Measurements from ENCODE around the gene RAB5B.
"Not testable (repeated sequence)": the region's sequence is repeated elsewhere in the genome, so short reads cannot be mapped to it uniquely, and the experiment has no call there.

Gene RAB5B

DNA sequence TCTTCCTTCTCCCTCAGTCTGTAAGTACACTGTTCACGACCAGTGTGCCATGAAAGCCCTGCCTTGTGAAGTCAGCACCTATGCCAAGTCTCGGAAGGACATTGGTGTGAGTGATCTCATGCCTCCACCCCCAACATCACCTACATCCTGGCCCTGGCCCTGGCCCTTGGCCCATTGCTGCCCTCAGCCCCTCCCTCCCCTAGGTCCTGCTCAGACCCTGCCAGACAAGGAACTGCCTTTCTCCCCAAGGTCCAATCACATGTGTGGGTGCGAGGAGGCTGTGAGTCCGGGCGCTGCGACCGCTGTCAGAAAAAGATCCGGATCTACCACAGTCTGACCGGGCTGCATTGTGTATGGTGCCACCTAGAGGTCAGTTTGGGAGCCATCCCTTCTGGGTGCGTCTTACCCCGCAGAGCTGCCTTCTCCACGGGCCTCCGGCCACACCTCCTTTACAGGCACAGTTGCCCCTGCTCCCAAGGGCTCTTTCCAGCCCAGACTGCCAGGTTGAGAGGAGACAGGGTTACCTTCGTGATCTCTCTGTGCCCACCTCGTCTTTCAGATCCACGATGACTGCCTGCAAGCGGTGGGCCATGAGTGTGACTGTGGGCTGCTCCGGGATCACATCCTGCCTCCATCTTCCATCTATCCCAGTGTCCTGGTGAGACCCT lies 33.7 kb upstream of the RAB5B start:
- peak; percentile 86 for DNase-seq (ENCODE audit: low spot score)

- no peak for DNase-seq (ENCODE audit: low spot score)
Observed at GRCh38 chr12:55942055-55942454, 31.8 kb upstream of the RAB5B start.

GRCh38 chr12:55942577-55943136 lies 31.2 kb upstream of the RAB5B start:
- DNase-seq (ENCODE audit: low spot score) = no peak

GRCh38 chr12:55946553-55946952 lies 27.3 kb upstream of the RAB5B start:
- no peak for DNase-seq (ENCODE audit: low spot score)

GRCh38 chr12:55955344-55955743 lies 18.5 kb upstream of the RAB5B start:
- no peak for DNase-seq (ENCODE audit: low spot score)

DNA sequence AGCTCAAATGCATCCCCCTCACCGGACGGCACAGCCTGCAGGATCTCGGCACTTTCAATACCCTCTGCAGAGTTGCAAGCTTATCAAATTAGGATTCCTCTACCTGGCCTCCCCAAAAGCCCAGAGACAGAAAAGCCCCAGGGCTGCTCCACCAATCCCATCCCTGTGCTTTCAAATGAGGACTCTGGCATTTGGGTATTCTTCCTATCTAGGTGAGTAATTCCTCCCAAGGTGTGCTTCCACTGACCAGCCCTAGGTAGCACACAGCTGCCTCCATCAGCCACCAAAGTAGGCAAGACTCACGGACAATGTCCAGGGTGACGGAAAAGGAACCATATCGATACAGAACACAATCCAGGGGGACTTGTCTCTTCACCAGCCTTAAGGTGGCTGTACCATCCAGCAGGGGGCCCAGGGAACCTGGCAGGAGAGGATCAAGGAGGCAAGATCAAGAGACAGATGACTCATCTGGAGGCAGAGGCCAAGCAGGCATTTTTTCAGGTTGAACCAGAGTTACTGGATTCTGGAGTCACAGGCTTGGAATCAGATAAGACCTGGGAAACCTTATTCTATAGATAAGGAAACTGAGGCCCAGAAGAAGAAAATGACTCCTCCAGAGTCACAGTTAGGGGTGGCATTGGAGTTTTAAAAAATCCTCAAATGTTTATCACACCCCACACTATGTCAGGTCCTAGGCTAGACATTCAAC lies 17.9 kb upstream of the RAB5B start:
- peak; percentile 92 for DNase-seq (ENCODE audit: low spot score)

GRCh38 chr12:55957106-55957859 lies 16.6 kb upstream of the RAB5B start:
- DNase-seq (ENCODE audit: low spot score) = peak; percentile 65

DNA sequence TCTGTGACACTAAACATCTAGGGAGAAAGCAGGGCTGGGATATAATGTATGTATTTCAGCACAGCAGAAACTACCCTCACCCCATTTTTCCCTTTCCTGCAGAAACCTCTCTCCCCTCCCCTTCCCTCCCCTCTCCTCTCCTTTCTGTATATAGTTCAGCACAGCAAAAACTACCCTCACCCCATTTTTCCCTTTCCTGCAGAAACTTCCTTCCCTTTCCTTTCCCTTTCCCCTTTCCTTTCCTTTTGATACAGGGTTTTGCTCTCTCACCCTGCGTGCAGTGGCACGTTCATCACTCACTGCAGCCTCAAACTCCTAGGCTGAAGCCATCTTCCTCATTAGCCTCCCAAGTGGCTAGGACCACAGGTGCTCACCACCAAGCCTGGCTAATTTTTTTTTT lies 10.1 kb upstream of the RAB5B start:
- DNase-seq (ENCODE audit: low spot score) = no peak

DNA sequence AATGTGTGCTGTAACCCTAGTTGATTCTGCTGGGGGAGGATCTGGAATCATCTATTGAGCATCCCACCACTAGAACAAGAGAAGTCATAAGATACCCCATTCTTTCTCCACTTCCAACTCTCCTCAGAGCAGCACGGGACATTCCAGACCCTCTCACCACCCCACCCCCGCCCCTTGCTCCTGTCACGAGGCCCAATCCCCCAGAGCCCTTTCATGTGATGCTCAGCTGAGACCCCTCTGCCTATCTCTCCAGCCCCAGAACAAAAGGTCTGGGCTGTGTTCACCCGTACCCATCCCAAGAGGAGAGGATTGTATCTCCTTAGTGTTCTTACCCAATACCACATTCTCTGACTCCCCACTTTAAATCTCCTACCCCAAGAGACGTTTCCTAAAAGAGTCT lies 8.6 kb upstream of the RAB5B start:
- DNase-seq (ENCODE audit: low spot score) = no peak

DNA sequence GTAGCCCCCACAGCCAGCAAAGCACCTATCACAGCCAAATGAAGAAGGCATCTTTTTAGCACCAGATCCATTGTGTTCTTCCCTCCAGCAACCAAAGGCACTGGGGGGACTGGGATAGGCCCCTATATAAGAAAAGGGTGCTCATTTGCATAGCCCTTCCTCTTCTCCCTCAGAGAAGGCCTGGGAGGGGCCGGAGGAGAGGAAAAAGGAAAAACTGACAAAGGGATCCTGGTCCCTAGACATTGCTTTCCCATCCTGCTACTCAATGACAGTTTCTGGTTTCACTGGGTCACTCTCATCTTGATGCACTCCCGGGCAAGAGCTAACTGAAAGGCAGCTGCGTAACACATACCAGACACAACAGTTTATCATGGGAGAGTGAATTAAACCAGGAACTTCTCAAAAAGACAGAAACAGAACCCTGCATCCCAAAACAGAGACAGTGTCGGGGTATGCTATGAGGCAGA lies 7.9 kb upstream of the RAB5B start, which contains the start of gene PMEL:
TSS of gene PMEL (minus strand) at position 102 of the 467 bp plus-strand sequence. CDS start at position 71, 31 bp downstream.
- no peak for DNase-seq (ENCODE audit: low spot score)

DNA sequence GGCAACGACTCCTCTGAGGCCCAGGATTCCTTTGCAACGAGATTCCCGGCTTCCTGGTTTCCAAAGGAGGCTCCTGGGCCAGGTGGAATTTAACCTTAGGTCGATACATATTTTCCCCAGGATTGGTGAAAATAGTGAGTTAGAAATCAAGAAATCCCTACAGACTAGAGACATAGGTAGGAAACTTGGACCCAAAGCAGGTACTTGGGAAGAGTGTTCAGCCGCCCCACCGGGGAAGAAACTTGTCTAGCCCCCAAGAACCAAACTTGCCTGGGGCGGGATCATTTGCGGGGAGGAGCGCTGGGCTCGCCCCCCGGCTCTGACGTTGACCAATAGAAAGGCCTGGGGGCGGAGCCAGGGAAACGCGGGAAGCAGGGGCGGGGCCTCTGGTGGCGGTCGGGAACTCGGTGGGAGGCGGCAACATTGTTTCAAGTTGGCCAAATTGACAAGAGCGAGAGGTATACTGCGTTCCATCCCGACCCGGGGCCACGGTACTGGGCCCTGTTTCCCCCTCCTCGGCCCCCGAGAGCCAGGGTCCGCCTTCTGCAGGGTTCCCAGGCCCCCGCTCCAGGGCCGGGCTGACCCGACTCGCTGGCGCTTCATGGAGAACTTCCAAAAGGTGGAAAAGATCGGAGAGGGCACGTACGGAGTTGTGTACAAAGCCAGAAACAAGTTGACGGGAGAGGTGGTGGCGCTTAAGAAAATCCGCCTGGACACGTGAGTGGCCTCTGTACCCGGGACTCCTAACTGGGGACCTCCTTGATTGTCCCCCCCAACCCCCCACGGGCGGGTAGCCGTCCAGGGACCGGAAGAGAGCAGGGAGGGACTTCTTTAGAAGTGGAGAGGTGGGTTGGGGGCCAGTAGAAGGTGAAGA lies 7.2 kb upstream of the RAB5B start, which contains the start of gene CDK2:
TSS of gene CDK2 (plus strand) at position 423 of the 874 bp plus-strand sequence. CDS start at position 602, 179 bp downstream.
- DNase-seq (ENCODE audit: low spot score) = peak; percentile 95

- DNase-seq (ENCODE audit: low spot score) = no peak
Observed at GRCh38 chr12:55969356-55969755, 4.5 kb upstream of the RAB5B start.

DNA sequence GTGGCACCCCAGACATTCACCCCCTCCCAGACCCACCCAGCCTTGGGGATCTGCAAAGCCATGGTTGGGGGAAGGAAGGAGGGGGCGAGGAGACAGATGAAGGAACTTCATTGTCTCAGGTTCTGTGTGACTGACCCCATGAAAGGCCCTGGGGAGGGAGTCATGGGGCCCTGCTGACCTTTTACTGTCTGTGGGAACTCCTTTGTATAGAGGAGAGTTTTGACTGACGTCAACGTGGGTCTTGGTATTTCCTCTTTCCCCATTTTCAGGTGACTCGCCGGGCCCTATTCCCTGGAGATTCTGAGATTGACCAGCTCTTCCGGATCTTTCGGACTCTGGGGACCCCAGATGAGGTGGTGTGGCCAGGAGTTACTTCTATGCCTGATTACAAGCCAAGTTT lies 3.1 kb upstream of the RAB5B start:
- DNase-seq (ENCODE audit: low spot score) = no peak

GRCh38 chr12:55972042-55972441 lies 1.8 kb upstream of the RAB5B start:
- DNase-seq (ENCODE audit: low spot score) = peak; percentile 66

- no peak for DNase-seq (ENCODE audit: low spot score)
Observed at GRCh38 chr12:55972456-55972855, 1.4 kb upstream of the RAB5B start.

DNA sequence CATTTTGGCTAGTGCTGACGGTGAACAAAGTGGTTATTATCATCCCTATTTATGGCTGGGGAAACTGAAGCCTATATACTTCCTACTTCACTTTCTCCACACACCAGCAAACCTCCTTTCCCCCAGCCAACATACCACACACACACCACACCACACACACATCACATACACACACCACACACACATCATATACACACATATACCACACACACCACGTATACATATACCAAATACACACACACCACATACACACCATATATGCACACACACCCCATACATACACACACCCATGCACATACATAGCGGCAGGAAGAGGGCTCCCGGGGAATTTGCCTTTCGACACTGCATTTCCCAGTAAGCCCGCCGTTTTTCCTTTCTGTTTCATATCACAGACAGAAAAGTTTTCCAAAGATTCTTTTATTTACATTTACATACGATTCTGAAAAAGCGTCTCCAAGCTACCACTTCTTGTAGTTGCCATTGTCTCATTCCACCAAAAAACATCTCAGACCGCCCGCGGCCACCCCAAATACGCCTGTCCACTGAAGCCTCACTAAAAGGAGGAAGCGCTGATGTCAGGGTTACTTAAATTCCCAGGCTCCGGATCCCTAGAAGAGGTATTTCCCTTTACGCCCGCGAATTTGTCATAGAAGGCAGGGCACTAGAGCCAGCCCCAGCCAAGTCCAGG lies 823 bp upstream of the RAB5B start:
- no peak for DNase-seq (ENCODE audit: low spot score)

GRCh38 chr12:55974308-55974730 lies 441 bp downstream of the RAB5B start:
- DNase-seq (ENCODE audit: low spot score) = peak; percentile 38

DNA sequence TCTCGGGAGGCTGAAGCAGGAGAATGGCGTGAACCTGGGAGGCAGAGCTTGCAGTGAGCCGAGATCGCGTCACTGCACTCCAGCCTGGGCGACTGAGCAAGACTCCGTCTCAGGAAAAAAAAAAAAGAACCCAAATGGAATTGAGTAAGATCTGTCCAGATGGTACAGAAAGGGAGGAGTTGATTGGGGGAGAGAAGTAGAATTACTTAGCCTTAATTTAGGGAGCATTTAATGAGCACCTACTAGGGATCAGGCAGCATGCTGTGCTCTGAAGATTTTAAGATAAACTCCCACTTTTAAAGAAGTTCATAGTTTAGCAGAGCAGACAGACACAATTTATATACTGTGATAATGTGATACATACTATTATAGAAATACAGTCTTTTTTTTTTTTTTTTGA lies 4.5 kb downstream of the RAB5B start:
- DNase-seq (ENCODE audit: low spot score) = no peak

GRCh38 chr12:55979069-55979468 lies 5.2 kb downstream of the RAB5B start:
- no peak for DNase-seq (ENCODE audit: low spot score)

GRCh38 chr12:55981882-55982281 lies 8.0 kb downstream of the RAB5B start:
- DNase-seq (ENCODE audit: low spot score) = not testable (repeated sequence)
